Upper lobe of left lung (tissue), 6 donors: ENCODE measurements around the gene HIBCH. TPM values are rescaled to one million over a fixed set of nuclear protein-coding genes. Genes with fewer than 3 reads are reported as not detected.

Source experiments
- ATAC-seq, 2 donors: fragments of 200-7000 bp; cut with Tn5 transposase; one replicate each; pipeline ENCODE4 v1.9.1; 2022; ENCODE audit warnings: mild to moderate bottlenecking in 2 of 2, moderate library complexity in 2 of 2; ENCODE audit not compliant: low FRiP score in 2 of 2
- DNase-seq, 2 donors: peaks; one replicate each; pipeline ENCODE4 v3.0.0-alpha.2; 2019 to 2020
- H3K27ac ChIP-seq, 4 donors: fragments of 200-600 bp; sonication (generic); one replicate each; pipeline ENCODE4 v1.5.1; 2016 to 2019
- H3K27me3 ChIP-seq, 4 donors: fragments of 200-600 bp; sonication (generic); one replicate each; pipeline ENCODE4 v1.5.1; 2017 to 2019
- H3K36me3 ChIP-seq, 4 donors: fragments of 200-600 bp; sonication (generic); one replicate each; pipeline ENCODE4 v1.5.1; 2016 to 2019
- H3K4me1 ChIP-seq, 4 donors: fragments of 200-600 bp; sonication (generic); one replicate each; pipeline ENCODE4 v1.5.1; 2018 to 2019
- H3K4me3 ChIP-seq, 4 donors: fragments of 200-600 bp; sonication (generic); one replicate each; pipeline ENCODE4 v1.5.1; 2017 to 2019; ENCODE audit warnings: mild to moderate bottlenecking in 2 of 4, moderate library complexity in 1 of 4
- H3K9me3 ChIP-seq, 4 donors: fragments of 200-600 bp; sonication (generic); one replicate each; pipeline ENCODE4 v1.5.1; 2018 to 2019
- CTCF ChIP-seq, 6 experiments: fragments of 450-650 bp in 4 of 6; fragments of 200-600 bp in 2 of 6; sonication (generic) in 2 of 6; IDR thresholded peaks; one replicate each; pipeline ENCODE4 v1.5.1; 2016 to 2019; ENCODE audit warnings: antibody characterized with exemption in 6 of 6
- EP300 ChIP-seq, 4 donors: sonication (generic); formaldehyde crosslinking; IDR thresholded peaks; one replicate each; pipeline ENCODE4 v1.5.1; 2017; ENCODE audit warnings: antibody characterized with exemption in 4 of 4, control low read depth in 2 of 4
- POLR2A ChIP-seq, 4 donors: fragments of 450-650 bp; IDR thresholded peaks; one replicate each; pipeline ENCODE4 v1.5.1; 2016 to 2017; ENCODE audit warnings: antibody characterized with exemption in 4 of 4, mild to moderate bottlenecking in 2 of 4
- POLR2AphosphoS5 ChIP-seq, 2 donors: sonication (generic); formaldehyde crosslinking; IDR thresholded peaks; one replicate each; pipeline ENCODE4 v1.5.1; 2017; ENCODE audit warnings: antibody characterized with exemption in 2 of 2
- WGBS, 2 donors: methylation state at CpG; one replicate each; pipeline ENCODE4 v1.1.5; 2017 to 2018; 5-methylcytosine and 5-hydroxymethylcytosine counted together
- total RNA-seq, 6 donors: library from RNA; depleted of rRNA in 4 of 6; stranded (reverse); fragments of >200 nt in 4 of 6; gene quantifications; one replicate each; pipeline versions ENCODE4 v1.1.0 to v1.2.1, GENCODE V29; 2016 to 2021
- donor health status: DM: no; HTN: no; CAD: no; lungs with moderate emphysema.
- donor health status: DM: no; HTN: yes; CAD: no; lungs with severe emphysema.

HIBCH gene
- total RNA-seq, 6 donors from 2014 or later = 10.1 to 24.2 (median 14.7) TPM

GRCh38 chr2:190311893-190312634 is 7.6 kb downstream of the HIBCH start:
- no peak overlapping the region for H3K27ac ChIP-seq
- H3K4me3 ChIP-seq = no peak overlapping the region
- ATAC-seq = no peak
- H3K9me3 ChIP-seq = no peaks in the 10 kb centered on the region
- DNase-seq = no peak
- H3K36me3 ChIP-seq = peaks cover 0 to 27% (median 0%) of the 10 kb centered on the region in 4 donors
- peaks cover 2 to 18% (median 9%) of the 10 kb centered on the region in 4 donors for H3K4me1 ChIP-seq
- WGBS, 2 donors = 76 to 78% methylated on average over 7 of the region's 7 CpGs
- no peaks in the 10 kb centered on the region for H3K27me3 ChIP-seq
- no peak for TF ChIP-seq EP300 (IDR thresholded peaks at IDR 0.05)
- no peak for TF ChIP-seq POLR2AphosphoS5 (IDR thresholded peaks at IDR 0.05)
- TF ChIP-seq POLR2A (IDR thresholded peaks at IDR 0.05) = no peak
- no peak for TF ChIP-seq CTCF (IDR thresholded peaks at IDR 0.05)

- no peak for TF ChIP-seq CTCF (IDR thresholded peaks at IDR 0.05)
- TF ChIP-seq EP300 (IDR thresholded peaks at IDR 0.05) = no peak
- TF ChIP-seq POLR2AphosphoS5 (IDR thresholded peaks at IDR 0.05) = no peak
- no peak for TF ChIP-seq POLR2A (IDR thresholded peaks at IDR 0.05)
- Histone ChIP-seq H3K4me3 (no peak overlapping the region), H3K27me3 (no peaks in the 10 kb centered on the region), H3K9me3 (no peaks in the 10 kb centered on the region), H3K36me3 (peaks cover 0 to 33% (median 2%) of the 10 kb centered on the region in 4 donors), H3K4me1 (peaks cover 0 to 4% (median 1%) of the 10 kb centered on the region in 4 donors), H3K27ac (no peak overlapping the region)
- WGBS, 2 donors = 89 to 100% methylated on average over 1 of the region's 1 CpG
- ATAC-seq = no peak
- DNase-seq = no peak
Measured at GRCh38 chr2:190308031-190308430, 11.6 kb downstream of the HIBCH start.

GRCh38 chr2:190304404-190304803 is 15.2 kb downstream of the HIBCH start:
- WGBS, 2 donors = 88 to 94% methylated on average over 5 of the region's 5 CpGs

GRCh38 chr2:190303647-190304046 is 16.0 kb downstream of the HIBCH start:
- DNase-seq (no peak), ATAC-seq (no peak)
- no peaks in the 10 kb centered on the region for H3K27me3 ChIP-seq
- peaks cover 0 to 12% (median 2%) of the 10 kb centered on the region in 4 donors for H3K36me3 ChIP-seq
- H3K4me3 ChIP-seq = no peak overlapping the region
- H3K9me3 ChIP-seq = no peaks in the 10 kb centered on the region
- TF ChIP-seq EP300 (IDR thresholded peaks at IDR 0.05) = no peak
- no peak for TF ChIP-seq POLR2A (IDR thresholded peaks at IDR 0.05)
- no peak for TF ChIP-seq CTCF (IDR thresholded peaks at IDR 0.05)
- H3K4me1 ChIP-seq = peaks cover 0 to under 1% (median 0%) of the 10 kb centered on the region in 4 donors
- no peak overlapping the region for H3K27ac ChIP-seq

More at GRCh38 chr2:190304404-190304803, 15.2 kb downstream of the HIBCH start:
- no peak for ATAC-seq
- Histone ChIP-seq H3K4me1 (peaks cover 0 to 2% (median 0%) of the 10 kb centered on the region in 4 donors), H3K4me3 (no peak overlapping the region), H3K27me3 (no peaks in the 10 kb centered on the region), H3K36me3 (peaks cover 0 to 15% (median 2%) of the 10 kb centered on the region in 4 donors), H3K9me3 (no peaks in the 10 kb centered on the region), H3K27ac (no peak overlapping the region)
- TF ChIP-seq POLR2A (IDR thresholded peaks at IDR 0.05) (no peak), EP300 (IDR thresholded peaks at IDR 0.05) (no peak), POLR2AphosphoS5 (IDR thresholded peaks at IDR 0.05) (no peak), CTCF (IDR thresholded peaks at IDR 0.05) (no peak)
- DNase-seq = no peak

- WGBS, 2 donors = 92 to 100% methylated on average over 1 of the region's 1 CpG
- Histone ChIP-seq H3K27me3 (no peaks in the 10 kb centered on the region), H3K4me3 (no peak overlapping the region), H3K4me1 (no peaks in the 10 kb centered on the region), H3K27ac (no peak overlapping the region), H3K9me3 (no peaks in the 10 kb centered on the region), H3K36me3 (peaks cover 0 to 6% (median 2%) of the 10 kb centered on the region in 4 donors)
- ATAC-seq (no peak), DNase-seq (no peak)
- no peak for TF ChIP-seq CTCF (IDR thresholded peaks at IDR 0.05)
- no peak for TF ChIP-seq POLR2A (IDR thresholded peaks at IDR 0.05)
- no peak for TF ChIP-seq EP300 (IDR thresholded peaks at IDR 0.05)
- TF ChIP-seq POLR2AphosphoS5 (IDR thresholded peaks at IDR 0.05) = no peak
Measured at GRCh38 chr2:190302052-190302451, 17.6 kb downstream of the HIBCH start.
